Breast epithelium (tissue), 3 donors: ENCODE results near the gene RNASET2.
"Not testable (repeated sequence)": the region's sequence is repeated elsewhere in the genome, so short reads cannot be mapped to it uniquely, and the experiment has no call there.

Source experiments
- POLR2A ChIP-seq: fragments of 450-650 bp; IDR thresholded peaks from one replicate; pipeline ENCODE4 v1.6.1; 2016; ENCODE audit warnings: antibody characterized with exemption, mild to moderate bottlenecking, moderate library complexity
- TF ChIP-seq, protein P1 (sequence below), 3 donors: fragments of 450-650 bp; IDR thresholded peaks; one replicate each; pipeline ENCODE4 v1.5.1; 2016 to 2017; ENCODE audit warnings: antibody characterized with exemption in 3 of 3, mild to moderate bottlenecking in 3 of 3, moderate library complexity in 3 of 3

DNA sequence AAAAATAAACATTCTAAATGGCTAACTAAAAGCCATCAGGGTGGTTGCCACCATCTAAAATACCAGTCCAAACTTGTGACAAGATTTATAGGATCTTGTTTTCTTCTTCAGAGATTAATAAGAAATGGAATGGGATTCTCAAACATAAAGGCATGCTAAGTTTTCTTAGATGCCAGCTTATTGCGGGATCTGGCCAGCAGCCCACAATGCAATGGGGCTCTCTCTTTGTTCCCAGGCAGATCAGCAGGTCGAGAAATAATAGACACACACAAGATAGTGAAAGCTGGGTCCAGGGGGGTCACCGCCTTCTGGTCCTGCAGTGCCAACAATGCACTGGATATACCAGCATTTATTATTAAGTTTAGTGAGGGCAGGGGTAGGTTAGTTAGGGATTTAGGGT lies 41.4 kb downstream of the RNASET2 start:
- TF ChIP-seq POLR2A, result not testable (repeated sequence)
- TF ChIP-seq, protein P1, sequence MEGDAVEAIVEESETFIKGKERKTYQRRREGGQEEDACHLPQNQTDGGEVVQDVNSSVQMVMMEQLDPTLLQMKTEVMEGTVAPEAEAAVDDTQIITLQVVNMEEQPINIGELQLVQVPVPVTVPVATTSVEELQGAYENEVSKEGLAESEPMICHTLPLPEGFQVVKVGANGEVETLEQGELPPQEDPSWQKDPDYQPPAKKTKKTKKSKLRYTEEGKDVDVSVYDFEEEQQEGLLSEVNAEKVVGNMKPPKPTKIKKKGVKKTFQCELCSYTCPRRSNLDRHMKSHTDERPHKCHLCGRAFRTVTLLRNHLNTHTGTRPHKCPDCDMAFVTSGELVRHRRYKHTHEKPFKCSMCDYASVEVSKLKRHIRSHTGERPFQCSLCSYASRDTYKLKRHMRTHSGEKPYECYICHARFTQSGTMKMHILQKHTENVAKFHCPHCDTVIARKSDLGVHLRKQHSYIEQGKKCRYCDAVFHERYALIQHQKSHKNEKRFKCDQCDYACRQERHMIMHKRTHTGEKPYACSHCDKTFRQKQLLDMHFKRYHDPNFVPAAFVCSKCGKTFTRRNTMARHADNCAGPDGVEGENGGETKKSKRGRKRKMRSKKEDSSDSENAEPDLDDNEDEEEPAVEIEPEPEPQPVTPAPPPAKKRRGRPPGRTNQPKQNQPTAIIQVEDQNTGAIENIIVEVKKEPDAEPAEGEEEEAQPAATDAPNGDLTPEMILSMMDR (IDR thresholded peaks at IDR 0.05), result not testable (repeated sequence)
